ENCODE results near the gene CTBP2. TPM values are rescaled to one million over a fixed set of nuclear protein-coding genes. Genes with fewer than 3 reads are reported as not detected.

CTBP2 gene
- total RNA-seq, 2 donors from 2014 or later = 26.0 to 36.0 TPM

GRCh38 chr10:125169915-125170314 is 9.6 kb upstream of the CTBP2 start:
- H3K4me3 ChIP-seq = no peak overlapping the region
- no peak for TF ChIP-seq CTCF (IDR thresholded peaks at IDR 0.05)
- no peaks in the 10 kb centered on the region for H3K9me3 ChIP-seq
- H3K4me1 ChIP-seq = no peaks in the 10 kb centered on the region
- no peak overlapping the region for H3K27ac ChIP-seq
- DNase-seq (ENCODE audit: low spot score) = peak; percentile 18
- H3K27me3 ChIP-seq = no peaks in the 10 kb centered on the region
- H3K36me3 ChIP-seq = no peaks in the 10 kb centered on the region

- no peak overlapping the region for H3K4me3 ChIP-seq
- no peaks in the 10 kb centered on the region for H3K27me3 ChIP-seq
- H3K36me3 ChIP-seq = no peaks in the 10 kb centered on the region
- no peaks in the 10 kb centered on the region for H3K4me1 ChIP-seq
- no peak for TF ChIP-seq CTCF (IDR thresholded peaks at IDR 0.05)
- no peaks in the 10 kb centered on the region for H3K9me3 ChIP-seq
- peak; percentile 2 for DNase-seq (ENCODE audit: low spot score)
- no peak overlapping the region for H3K27ac ChIP-seq
Measured at GRCh38 chr10:125169279-125169678, 8.9 kb upstream of the CTBP2 start.

- no peak overlapping the region for H3K27ac ChIP-seq
- H3K27me3 ChIP-seq = no peaks in the 10 kb centered on the region
- H3K4me1 ChIP-seq = peaks cover 0 to 6% of the 10 kb centered on the region in 2 donors
- H3K36me3 ChIP-seq = no peaks in the 10 kb centered on the region
- no peak overlapping the region for H3K4me3 ChIP-seq
- peak; percentile 44 for DNase-seq (ENCODE audit: low spot score)
- no peaks in the 10 kb centered on the region for H3K9me3 ChIP-seq
- TF ChIP-seq CTCF (IDR thresholded peaks at IDR 0.05) = no peak
Measured at GRCh38 chr10:125166658-125167057, 6.3 kb upstream of the CTBP2 start.

- Histone ChIP-seq H3K4me3 (no peak overlapping the region), H3K4me1 (peaks cover 0 to 8% of the 10 kb centered on the region in 2 donors), H3K9me3 (no peaks in the 10 kb centered on the region), H3K27me3 (no peaks in the 10 kb centered on the region), H3K27ac (no peak overlapping the region), H3K36me3 (no peaks in the 10 kb centered on the region)
- peak; percentile 55 for DNase-seq (ENCODE audit: low spot score)
- TF ChIP-seq CTCF (IDR thresholded peaks at IDR 0.05) = no peak
Measured at GRCh38 chr10:125165584-125166573, 5.5 kb upstream of the CTBP2 start.

GRCh38 chr10:125164421-125164820 is 4.1 kb upstream of the CTBP2 start:
- H3K4me1 ChIP-seq = peaks cover 0 to 8% of the 10 kb centered on the region in 2 donors
- TF ChIP-seq CTCF (IDR thresholded peaks at IDR 0.05) = no peak
- DNase-seq (ENCODE audit: low spot score) = peak; percentile 7
- H3K36me3 ChIP-seq = no peaks in the 10 kb centered on the region
- no peak overlapping the region for H3K4me3 ChIP-seq
- H3K27ac ChIP-seq = no peak overlapping the region
- no peaks in the 10 kb centered on the region for H3K27me3 ChIP-seq
- no peaks in the 10 kb centered on the region for H3K9me3 ChIP-seq
